Endothelial cell of coronary artery (primary cell): Measurements from ENCODE around the gene INSM1. TPM values are rescaled to one million over a fixed set of nuclear protein-coding genes. Genes with fewer than 3 reads are reported as not detected.

Experiments used
- total RNA-seq: library from RNA; depleted of rRNA; stranded (reverse); fragments of >200 nt; gene quantifications from 2 replicates; pipeline ENCODE4 v1.2.3, GENCODE V29; 2014

INSM1 gene, protein sequence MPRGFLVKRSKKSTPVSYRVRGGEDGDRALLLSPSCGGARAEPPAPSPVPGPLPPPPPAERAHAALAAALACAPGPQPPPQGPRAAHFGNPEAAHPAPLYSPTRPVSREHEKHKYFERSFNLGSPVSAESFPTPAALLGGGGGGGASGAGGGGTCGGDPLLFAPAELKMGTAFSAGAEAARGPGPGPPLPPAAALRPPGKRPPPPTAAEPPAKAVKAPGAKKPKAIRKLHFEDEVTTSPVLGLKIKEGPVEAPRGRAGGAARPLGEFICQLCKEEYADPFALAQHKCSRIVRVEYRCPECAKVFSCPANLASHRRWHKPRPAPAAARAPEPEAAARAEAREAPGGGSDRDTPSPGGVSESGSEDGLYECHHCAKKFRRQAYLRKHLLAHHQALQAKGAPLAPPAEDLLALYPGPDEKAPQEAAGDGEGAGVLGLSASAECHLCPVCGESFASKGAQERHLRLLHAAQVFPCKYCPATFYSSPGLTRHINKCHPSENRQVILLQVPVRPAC
- total RNA-seq, result not detected in 2 replicates

DNA sequence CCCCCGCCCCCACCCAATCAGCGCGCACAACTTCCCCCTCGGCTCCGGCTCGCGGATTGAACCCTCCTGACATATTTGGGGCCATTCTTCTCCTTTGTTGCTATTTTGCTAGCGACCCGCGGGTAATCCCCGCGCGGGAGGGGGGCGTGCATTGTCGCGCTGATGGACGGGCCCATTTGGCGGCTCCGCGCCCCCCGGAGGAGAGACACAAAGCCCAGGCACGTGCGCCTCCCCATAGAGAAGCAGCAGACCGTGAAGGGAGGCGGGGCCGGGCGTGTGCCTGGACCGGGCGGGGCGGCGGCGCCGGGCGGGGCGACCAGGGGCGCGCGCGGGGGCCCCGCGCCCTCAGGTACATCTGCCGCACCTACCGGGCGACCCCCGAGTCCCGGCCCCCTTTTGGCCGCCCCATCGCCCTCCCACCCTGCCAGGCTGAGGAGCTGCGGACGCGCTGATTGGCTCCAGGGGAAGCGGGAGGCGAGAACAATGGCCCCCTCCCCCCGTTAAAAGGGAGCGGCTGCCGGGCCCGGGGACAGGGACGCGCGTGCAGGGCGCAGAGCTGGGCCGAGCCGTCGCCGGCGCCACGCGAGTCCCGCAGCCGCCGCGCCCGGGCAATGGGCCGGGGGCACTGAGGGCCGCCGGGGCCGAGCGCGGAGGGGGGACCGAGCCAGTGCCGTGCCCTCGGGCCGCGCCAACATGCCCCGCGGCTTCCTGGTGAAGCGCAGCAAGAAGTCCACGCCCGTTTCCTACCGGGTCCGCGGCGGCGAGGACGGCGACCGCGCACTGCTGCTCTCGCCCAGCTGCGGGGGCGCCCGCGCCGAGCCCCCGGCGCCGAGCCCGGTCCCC lies at the start of gene INSM1:
Gene INSM1, plus strand, starts transcription at position 530 of the 843 bp plus-strand sequence. Its CDS starts 164 bp downstream, at position 694.

